ENCODE data around the gene IFNGR2.
"Not testable (repeated sequence)": the region's sequence is repeated elsewhere in the genome, so short reads cannot be mapped to it uniquely, and the experiment has no call there.

The IFNGR2 gene

GRCh38 chr21:33406493-33406892 is 3.3 kb downstream of the IFNGR2 start:
- DNase-seq = no peak

GRCh38 chr21:33411949-33412430 is 8.8 kb downstream of the IFNGR2 start:
- DNase-seq = no peak

- DNase-seq = not testable (repeated sequence)
Observed at GRCh38 chr21:33412439-33412831, 9.2 kb downstream of the IFNGR2 start.

GRCh38 chr21:33412832-33413519 is 9.8 kb downstream of the IFNGR2 start:
- no peak for DNase-seq

GRCh38 chr21:33414068-33414467 is 10.9 kb downstream of the IFNGR2 start:
- DNase-seq = no peak

GRCh38 chr21:33414926-33415325 is 11.7 kb downstream of the IFNGR2 start:
- no peak for DNase-seq

GRCh38 chr21:33418691-33419090 is 15.5 kb downstream of the IFNGR2 start:
- no peak for DNase-seq

- DNase-seq = no peak
Observed at GRCh38 chr21:33419538-33420123, 16.4 kb downstream of the IFNGR2 start.

- DNase-seq = no peak
Observed at GRCh38 chr21:33421713-33422393, 18.6 kb downstream of the IFNGR2 start.

- DNase-seq = no peak
Observed at GRCh38 chr21:33424214-33424613, 21.0 kb downstream of the IFNGR2 start.

- no peak for DNase-seq
Observed at GRCh38 chr21:33425825-33426224, 22.6 kb downstream of the IFNGR2 start.

- DNase-seq = no peak
Observed at GRCh38 chr21:33427051-33427450, 23.8 kb downstream of the IFNGR2 start.

GRCh38 chr21:33428669-33429068 is 25.5 kb downstream of the IFNGR2 start:
- no peak for DNase-seq

- DNase-seq = no peak
Observed at GRCh38 chr21:33430858-33431257, 27.6 kb downstream of the IFNGR2 start.

- no peak for DNase-seq
Observed at GRCh38 chr21:33432496-33432895, 29.3 kb downstream of the IFNGR2 start.

GRCh38 chr21:33433001-33433400 is 29.8 kb downstream of the IFNGR2 start:
- DNase-seq = no peak

- DNase-seq = no peak
Observed at GRCh38 chr21:33433425-33434114, 30.4 kb downstream of the IFNGR2 start.

- DNase-seq = peak; percentile 13
Observed at GRCh38 chr21:33434770-33435360, 31.7 kb downstream of the IFNGR2 start.

- no peak for DNase-seq
Observed at GRCh38 chr21:33437140-33437539, 33.9 kb downstream of the IFNGR2 start.

- DNase-seq = no peak
Observed at GRCh38 chr21:33441489-33442477, 38.6 kb downstream of the IFNGR2 start.

- DNase-seq = no peak
Observed at GRCh38 chr21:33443194-33443593, 40.0 kb downstream of the IFNGR2 start.

- no peak for DNase-seq
Observed at GRCh38 chr21:33444499-33444898, 41.3 kb downstream of the IFNGR2 start.

Data from CD4-positive, alpha-beta T cell treated with Interleukin-12 subunit alpha and Interleukin-12 subunit beta, for 1 hour (primary cell).